Measurements from ENCODE around the gene SEMA3D. TPM values are rescaled to one million over a fixed set of nuclear protein-coding genes. Genes with fewer than 3 reads are reported as not detected.

Gene SEMA3D
- total RNA-seq, 1 donor from 2014 or later, result 25.1 TPM

GRCh38 chr7:85074016-85074415 lies 112.8 kb downstream of the SEMA3D start:
- no peaks in the 10 kb centered on the region for H3K27me3 ChIP-seq (ENCODE audit: control insufficient read depth in 3 of 3, insufficient read depth in 3 of 3, low read length in 3 of 3)
- no peak overlapping the region for H3K4me3 ChIP-seq (ENCODE audit: low read length in 3 of 3)
- no peaks in the 10 kb centered on the region for H3K9me3 ChIP-seq (ENCODE audit: control insufficient read depth in 3 of 3, low read length in 3 of 3)
- no peak overlapping the region for H3K9ac ChIP-seq (ENCODE audit: low read depth in 1 of 3, low read length in 3 of 3)
- H3K4me1 ChIP-seq (ENCODE audit: control insufficient read depth in 3 of 3, insufficient read depth in 3 of 3, low read length in 3 of 3), result no peaks in the 10 kb centered on the region
- H3K36me3 ChIP-seq (ENCODE audit: control insufficient read depth in 3 of 3, insufficient read depth in 3 of 3, low read length in 3 of 3), result no peaks in the 10 kb centered on the region
- no peak overlapping the region for H3K27ac ChIP-seq (ENCODE audit: low read depth, low read length)

- Histone ChIP-seq H3K27ac (ENCODE audit: low read depth, low read length) (no peak overlapping the region), H3K4me1 (ENCODE audit: control insufficient read depth in 3 of 3, insufficient read depth in 3 of 3, low read length in 3 of 3) (peaks cover 0 to 2% (median 0%) of the 10 kb centered on the region in 3 donors), H3K9me3 (ENCODE audit: control insufficient read depth in 3 of 3, low read length in 3 of 3) (no peaks in the 10 kb centered on the region), H3K27me3 (ENCODE audit: control insufficient read depth in 3 of 3, insufficient read depth in 3 of 3, low read length in 3 of 3) (no peaks in the 10 kb centered on the region), H3K9ac (ENCODE audit: low read depth in 1 of 3, low read length in 3 of 3) (no peak overlapping the region), H3K4me3 (ENCODE audit: low read length in 3 of 3) (no peak overlapping the region), H3K36me3 (ENCODE audit: control insufficient read depth in 3 of 3, insufficient read depth in 3 of 3, low read length in 3 of 3) (no peaks in the 10 kb centered on the region)
Observed at GRCh38 chr7:85070967-85071628, 115.8 kb downstream of the SEMA3D start.

- Histone ChIP-seq H3K9me3 (ENCODE audit: control insufficient read depth in 3 of 3, low read length in 3 of 3) (no peaks in the 10 kb centered on the region), H3K4me1 (ENCODE audit: control insufficient read depth in 3 of 3, insufficient read depth in 3 of 3, low read length in 3 of 3) (peaks cover 0 to 2% (median 0%) of the 10 kb centered on the region in 3 donors), H3K9ac (ENCODE audit: low read depth in 1 of 3, low read length in 3 of 3) (no peak overlapping the region), H3K4me3 (ENCODE audit: low read length in 3 of 3) (no peak overlapping the region), H3K36me3 (ENCODE audit: control insufficient read depth in 3 of 3, insufficient read depth in 3 of 3, low read length in 3 of 3) (no peaks in the 10 kb centered on the region), H3K27ac (ENCODE audit: low read depth, low read length) (no peak overlapping the region), H3K27me3 (ENCODE audit: control insufficient read depth in 3 of 3, insufficient read depth in 3 of 3, low read length in 3 of 3) (no peaks in the 10 kb centered on the region)
Observed at GRCh38 chr7:85068799-85069198, 118.1 kb downstream of the SEMA3D start.

GRCh38 chr7:85067371-85067770 lies 119.5 kb downstream of the SEMA3D start:
- H3K4me3 ChIP-seq (ENCODE audit: low read length in 3 of 3), result no peak overlapping the region
- no peaks in the 10 kb centered on the region for H3K36me3 ChIP-seq (ENCODE audit: control insufficient read depth in 3 of 3, insufficient read depth in 3 of 3, low read length in 3 of 3)
- H3K27ac ChIP-seq (ENCODE audit: low read depth, low read length), result no peak overlapping the region
- H3K4me1 ChIP-seq (ENCODE audit: control insufficient read depth in 3 of 3, insufficient read depth in 3 of 3, low read length in 3 of 3), result peaks cover 0 to 2% (median 0%) of the 10 kb centered on the region in 3 donors
- no peak overlapping the region for H3K9ac ChIP-seq (ENCODE audit: low read depth in 1 of 3, low read length in 3 of 3)
- no peaks in the 10 kb centered on the region for H3K27me3 ChIP-seq (ENCODE audit: control insufficient read depth in 3 of 3, insufficient read depth in 3 of 3, low read length in 3 of 3)
- no peaks in the 10 kb centered on the region for H3K9me3 ChIP-seq (ENCODE audit: control insufficient read depth in 3 of 3, low read length in 3 of 3)

- Histone ChIP-seq H3K4me3 (ENCODE audit: low read length in 3 of 3) (no peak overlapping the region), H3K27me3 (ENCODE audit: control insufficient read depth in 3 of 3, insufficient read depth in 3 of 3, low read length in 3 of 3) (no peaks in the 10 kb centered on the region), H3K9me3 (ENCODE audit: control insufficient read depth in 3 of 3, low read length in 3 of 3) (no peaks in the 10 kb centered on the region), H3K4me1 (ENCODE audit: control insufficient read depth in 3 of 3, insufficient read depth in 3 of 3, low read length in 3 of 3) (peaks cover 0 to 2% (median 0%) of the 10 kb centered on the region in 3 donors), H3K9ac (ENCODE audit: low read depth in 1 of 3, low read length in 3 of 3) (no peak overlapping the region), H3K27ac (ENCODE audit: low read depth, low read length) (no peak overlapping the region), H3K36me3 (ENCODE audit: control insufficient read depth in 3 of 3, insufficient read depth in 3 of 3, low read length in 3 of 3) (no peaks in the 10 kb centered on the region)
Observed at GRCh38 chr7:85065888-85066485, 120.9 kb downstream of the SEMA3D start.

GRCh38 chr7:85065306-85065705 lies 121.5 kb downstream of the SEMA3D start:
- Histone ChIP-seq H3K27ac (ENCODE audit: low read depth, low read length) (no peak overlapping the region), H3K36me3 (ENCODE audit: control insufficient read depth in 3 of 3, insufficient read depth in 3 of 3, low read length in 3 of 3) (no peaks in the 10 kb centered on the region), H3K27me3 (ENCODE audit: control insufficient read depth in 3 of 3, insufficient read depth in 3 of 3, low read length in 3 of 3) (no peaks in the 10 kb centered on the region), H3K4me1 (ENCODE audit: control insufficient read depth in 3 of 3, insufficient read depth in 3 of 3, low read length in 3 of 3) (peaks cover 0 to 2% (median 0%) of the 10 kb centered on the region in 3 donors), H3K9ac (ENCODE audit: low read depth in 1 of 3, low read length in 3 of 3) (no peak overlapping the region), H3K4me3 (ENCODE audit: low read length in 3 of 3) (no peak overlapping the region), H3K9me3 (ENCODE audit: control insufficient read depth in 3 of 3, low read length in 3 of 3) (no peaks in the 10 kb centered on the region)

- Histone ChIP-seq H3K27me3 (ENCODE audit: control insufficient read depth in 3 of 3, insufficient read depth in 3 of 3, low read length in 3 of 3) (no peaks in the 10 kb centered on the region), H3K9ac (ENCODE audit: low read depth in 1 of 3, low read length in 3 of 3) (no peak overlapping the region), H3K27ac (ENCODE audit: low read depth, low read length) (no peak overlapping the region), H3K4me3 (ENCODE audit: low read length in 3 of 3) (no peak overlapping the region), H3K9me3 (ENCODE audit: control insufficient read depth in 3 of 3, low read length in 3 of 3) (no peaks in the 10 kb centered on the region), H3K4me1 (ENCODE audit: control insufficient read depth in 3 of 3, insufficient read depth in 3 of 3, low read length in 3 of 3) (no peaks in the 10 kb centered on the region), H3K36me3 (ENCODE audit: control insufficient read depth in 3 of 3, insufficient read depth in 3 of 3, low read length in 3 of 3) (no peaks in the 10 kb centered on the region)
Observed at GRCh38 chr7:85062651-85063050, 124.2 kb downstream of the SEMA3D start.

- Histone ChIP-seq H3K27me3 (ENCODE audit: control insufficient read depth in 3 of 3, insufficient read depth in 3 of 3, low read length in 3 of 3) (no peaks in the 10 kb centered on the region), H3K4me3 (ENCODE audit: low read length in 3 of 3) (no peak overlapping the region), H3K9me3 (ENCODE audit: control insufficient read depth in 3 of 3, low read length in 3 of 3) (no peaks in the 10 kb centered on the region), H3K4me1 (ENCODE audit: control insufficient read depth in 3 of 3, insufficient read depth in 3 of 3, low read length in 3 of 3) (no peaks in the 10 kb centered on the region), H3K9ac (ENCODE audit: low read depth in 1 of 3, low read length in 3 of 3) (no peak overlapping the region), H3K36me3 (ENCODE audit: control insufficient read depth in 3 of 3, insufficient read depth in 3 of 3, low read length in 3 of 3) (no peaks in the 10 kb centered on the region), H3K27ac (ENCODE audit: low read depth, low read length) (no peak overlapping the region)
Observed at GRCh38 chr7:85061456-85061855, 125.4 kb downstream of the SEMA3D start.

- Histone ChIP-seq H3K4me1 (ENCODE audit: control insufficient read depth in 3 of 3, insufficient read depth in 3 of 3, low read length in 3 of 3) (no peaks in the 10 kb centered on the region), H3K36me3 (ENCODE audit: control insufficient read depth in 3 of 3, insufficient read depth in 3 of 3, low read length in 3 of 3) (no peaks in the 10 kb centered on the region), H3K27ac (ENCODE audit: low read depth, low read length) (no peak overlapping the region), H3K9ac (ENCODE audit: low read depth in 1 of 3, low read length in 3 of 3) (no peak overlapping the region), H3K9me3 (ENCODE audit: control insufficient read depth in 3 of 3, low read length in 3 of 3) (no peaks in the 10 kb centered on the region), H3K4me3 (ENCODE audit: low read length in 3 of 3) (no peak overlapping the region), H3K27me3 (ENCODE audit: control insufficient read depth in 3 of 3, insufficient read depth in 3 of 3, low read length in 3 of 3) (no peaks in the 10 kb centered on the region)
Observed at GRCh38 chr7:85060696-85061095, 126.2 kb downstream of the SEMA3D start.

GRCh38 chr7:85055906-85056305 lies 130.9 kb downstream of the SEMA3D start:
- no peaks in the 10 kb centered on the region for H3K36me3 ChIP-seq (ENCODE audit: control insufficient read depth in 3 of 3, insufficient read depth in 3 of 3, low read length in 3 of 3)
- H3K4me1 ChIP-seq (ENCODE audit: control insufficient read depth in 3 of 3, insufficient read depth in 3 of 3, low read length in 3 of 3), result no peaks in the 10 kb centered on the region
- no peak overlapping the region for H3K27ac ChIP-seq (ENCODE audit: low read depth, low read length)
- H3K9me3 ChIP-seq (ENCODE audit: control insufficient read depth in 3 of 3, low read length in 3 of 3), result no peaks in the 10 kb centered on the region
- no peak overlapping the region for H3K9ac ChIP-seq (ENCODE audit: low read depth in 1 of 3, low read length in 3 of 3)
- no peak overlapping the region for H3K4me3 ChIP-seq (ENCODE audit: low read length in 3 of 3)
- no peaks in the 10 kb centered on the region for H3K27me3 ChIP-seq (ENCODE audit: control insufficient read depth in 3 of 3, insufficient read depth in 3 of 3, low read length in 3 of 3)

All from skeletal muscle tissue (tissue), 4 donors.